Activated CD4-positive, alpha-beta T cell treated with anti-CD3 and anti-CD28 coated beads, Interleukin-10, Interleukin-2, amounts not matched to agents 100 ng/mL and 50 ng/mL, durations not matched to agents 16 hours and 8 hours (primary cell): Measurements from ENCODE around the gene ADAMTS20.
"Not testable (repeated sequence)": the region's sequence is repeated elsewhere in the genome, so short reads cannot be mapped to it uniquely, and the experiment has no call there.

Experiments
- DNase-seq: peaks from one replicate; pipeline ENCODE4 v3.0.0-alpha.2; 2020

ADAMTS20 gene, protein sequence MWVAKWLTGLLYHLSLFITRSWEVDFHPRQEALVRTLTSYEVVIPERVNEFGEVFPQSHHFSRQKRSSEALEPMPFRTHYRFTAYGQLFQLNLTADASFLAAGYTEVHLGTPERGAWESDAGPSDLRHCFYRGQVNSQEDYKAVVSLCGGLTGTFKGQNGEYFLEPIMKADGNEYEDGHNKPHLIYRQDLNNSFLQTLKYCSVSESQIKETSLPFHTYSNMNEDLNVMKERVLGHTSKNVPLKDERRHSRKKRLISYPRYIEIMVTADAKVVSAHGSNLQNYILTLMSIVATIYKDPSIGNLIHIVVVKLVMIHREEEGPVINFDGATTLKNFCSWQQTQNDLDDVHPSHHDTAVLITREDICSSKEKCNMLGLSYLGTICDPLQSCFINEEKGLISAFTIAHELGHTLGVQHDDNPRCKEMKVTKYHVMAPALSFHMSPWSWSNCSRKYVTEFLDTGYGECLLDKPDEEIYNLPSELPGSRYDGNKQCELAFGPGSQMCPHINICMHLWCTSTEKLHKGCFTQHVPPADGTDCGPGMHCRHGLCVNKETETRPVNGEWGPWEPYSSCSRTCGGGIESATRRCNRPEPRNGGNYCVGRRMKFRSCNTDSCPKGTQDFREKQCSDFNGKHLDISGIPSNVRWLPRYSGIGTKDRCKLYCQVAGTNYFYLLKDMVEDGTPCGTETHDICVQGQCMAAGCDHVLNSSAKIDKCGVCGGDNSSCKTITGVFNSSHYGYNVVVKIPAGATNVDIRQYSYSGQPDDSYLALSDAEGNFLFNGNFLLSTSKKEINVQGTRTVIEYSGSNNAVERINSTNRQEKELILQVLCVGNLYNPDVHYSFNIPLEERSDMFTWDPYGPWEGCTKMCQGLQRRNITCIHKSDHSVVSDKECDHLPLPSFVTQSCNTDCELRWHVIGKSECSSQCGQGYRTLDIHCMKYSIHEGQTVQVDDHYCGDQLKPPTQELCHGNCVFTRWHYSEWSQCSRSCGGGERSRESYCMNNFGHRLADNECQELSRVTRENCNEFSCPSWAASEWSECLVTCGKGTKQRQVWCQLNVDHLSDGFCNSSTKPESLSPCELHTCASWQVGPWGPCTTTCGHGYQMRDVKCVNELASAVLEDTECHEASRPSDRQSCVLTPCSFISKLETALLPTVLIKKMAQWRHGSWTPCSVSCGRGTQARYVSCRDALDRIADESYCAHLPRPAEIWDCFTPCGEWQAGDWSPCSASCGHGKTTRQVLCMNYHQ (N-terminal part only)

DNA sequence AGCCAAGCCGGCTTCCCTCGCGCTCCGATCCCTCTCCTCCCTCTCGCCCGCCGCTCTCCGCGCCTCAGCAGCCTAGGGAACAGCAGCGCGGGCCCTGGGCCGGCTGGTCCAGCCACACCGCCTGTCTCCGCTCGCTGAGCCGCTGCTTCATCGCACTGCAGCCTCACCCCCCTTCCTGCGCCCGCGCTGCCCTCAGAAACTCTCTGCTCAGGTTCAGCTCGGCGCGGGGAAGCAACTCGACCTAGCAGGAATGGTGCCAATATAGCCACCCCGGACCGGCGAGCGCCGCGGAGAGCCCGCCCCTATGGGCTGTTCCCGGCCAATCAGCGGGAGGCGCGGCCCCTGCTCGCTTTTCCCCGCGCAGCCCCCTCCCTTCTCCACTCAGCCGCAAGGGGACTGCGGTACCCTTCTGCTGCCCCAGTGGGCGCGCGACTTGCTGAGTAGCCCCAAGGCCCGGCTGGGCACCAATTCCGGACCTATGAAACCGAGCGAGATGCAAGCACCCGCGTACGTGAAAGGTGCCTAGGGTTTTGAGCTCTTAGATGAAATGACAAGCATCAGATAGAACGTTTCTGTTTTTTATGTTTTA, at the start of gene ADAMTS20:
Gene ADAMTS20, minus strand, starts transcription at position 233 of the 589 bp plus-strand sequence. CDS start 282 bp downstream, outside the sequence.
- DNase-seq = no peak

DNA sequence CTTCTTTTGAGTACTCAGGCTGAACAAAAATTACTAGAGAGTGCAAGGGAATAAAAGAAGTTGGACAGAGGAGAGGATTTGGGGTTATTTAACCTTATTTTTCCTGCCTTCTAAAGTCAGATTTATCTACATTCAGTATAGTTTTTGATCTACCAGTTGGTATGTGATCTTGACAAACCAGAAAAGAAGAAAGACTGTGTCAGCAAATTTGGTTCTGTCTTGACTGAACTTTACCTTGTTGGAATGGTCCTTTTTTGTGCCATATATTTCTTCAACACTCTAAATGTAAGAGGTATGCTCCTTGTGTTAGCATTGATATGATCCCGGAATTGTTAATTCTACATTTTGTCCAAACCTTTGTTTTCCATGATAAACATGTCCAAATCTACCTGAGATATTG, 47.7 kb upstream of the ADAMTS20 start:
- no peak for DNase-seq

DNA sequence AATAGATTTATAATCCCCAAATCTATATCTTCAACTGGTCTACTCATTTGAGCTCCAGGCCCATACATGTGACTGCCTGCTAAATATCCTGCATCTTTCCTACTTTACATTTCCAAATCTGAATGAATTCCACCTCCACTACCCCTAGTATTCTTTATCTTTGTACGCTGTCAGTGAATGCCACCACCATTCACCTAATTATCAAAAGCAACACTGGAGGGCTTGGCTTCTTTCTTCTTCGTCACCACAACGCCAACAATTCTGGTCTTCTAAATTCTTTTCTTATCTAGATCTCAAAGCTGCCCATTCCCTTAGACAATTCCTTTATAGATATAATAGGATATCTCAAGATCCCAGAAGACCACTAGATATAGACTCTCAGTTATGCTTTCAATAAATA, 47.1 kb upstream of the ADAMTS20 start:
- DNase-seq = no peak

DNA sequence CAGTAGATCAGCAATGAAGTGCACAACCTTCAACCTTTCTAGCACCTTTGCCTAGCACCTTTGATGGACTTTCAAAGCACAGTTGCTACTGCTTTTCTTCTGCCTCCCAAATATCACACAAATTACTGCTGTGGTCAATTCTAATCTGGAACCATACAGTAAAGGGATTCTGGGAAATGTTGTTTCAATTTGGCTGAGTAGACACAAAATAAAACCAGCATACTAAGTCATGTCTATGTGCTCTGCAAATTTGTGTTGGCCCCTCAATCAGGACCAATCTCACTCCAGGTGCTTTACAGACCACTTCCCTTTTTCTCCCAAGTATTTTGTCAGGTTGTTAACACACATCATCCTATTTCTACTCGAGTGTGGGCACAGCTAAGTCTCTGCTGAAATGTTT, 38.3 kb upstream of the ADAMTS20 start:
- no peak for DNase-seq

DNA sequence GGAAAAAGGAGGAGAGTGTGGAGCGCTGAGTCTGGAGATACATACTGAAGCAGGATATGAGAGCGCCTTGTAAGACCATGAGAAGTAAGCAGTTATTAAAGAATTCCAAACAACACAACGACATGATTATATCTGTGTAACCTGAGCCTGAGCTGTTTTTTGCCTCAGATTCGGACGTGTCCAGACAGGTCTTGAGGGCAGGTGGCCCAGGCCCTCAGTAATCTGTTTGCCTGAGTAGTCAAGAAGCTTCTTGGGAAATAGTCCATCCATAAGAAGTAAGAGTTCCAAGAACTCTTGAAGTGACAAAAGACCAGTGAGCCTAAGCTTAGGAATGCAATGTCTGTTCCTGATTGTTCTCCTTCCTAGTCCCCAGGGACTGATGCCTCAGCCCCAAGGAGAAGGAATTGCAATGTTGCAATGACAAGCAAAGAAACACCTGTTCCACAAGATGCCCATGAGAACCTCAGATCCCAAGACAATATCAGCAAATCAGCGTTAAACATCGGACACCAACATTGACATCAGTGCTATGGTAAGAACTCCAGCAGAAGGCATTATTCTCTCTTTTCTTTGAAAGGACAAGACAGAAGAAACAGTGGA, 34.7 kb upstream of the ADAMTS20 start:
- no peak for DNase-seq

DNA sequence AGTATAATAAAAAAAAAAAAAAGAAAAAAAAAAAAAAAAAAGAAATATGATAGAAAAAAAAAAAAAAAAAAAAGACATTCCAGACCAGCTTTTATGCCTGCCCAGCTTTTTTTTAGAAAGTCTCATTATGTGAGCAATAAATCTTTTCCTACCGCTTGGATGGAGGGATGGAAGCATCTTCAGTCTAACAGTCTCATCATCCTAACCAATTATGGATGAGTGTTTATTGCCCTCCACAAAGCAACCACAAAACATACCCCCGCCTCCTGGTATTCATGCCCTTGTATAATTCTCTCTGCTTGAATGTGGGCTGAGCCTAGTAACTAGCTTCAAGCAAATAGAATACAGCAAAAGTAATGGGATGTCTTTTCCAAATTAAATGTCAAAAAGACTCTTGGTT, 33.7 kb upstream of the ADAMTS20 start:
- no peak for DNase-seq

DNA sequence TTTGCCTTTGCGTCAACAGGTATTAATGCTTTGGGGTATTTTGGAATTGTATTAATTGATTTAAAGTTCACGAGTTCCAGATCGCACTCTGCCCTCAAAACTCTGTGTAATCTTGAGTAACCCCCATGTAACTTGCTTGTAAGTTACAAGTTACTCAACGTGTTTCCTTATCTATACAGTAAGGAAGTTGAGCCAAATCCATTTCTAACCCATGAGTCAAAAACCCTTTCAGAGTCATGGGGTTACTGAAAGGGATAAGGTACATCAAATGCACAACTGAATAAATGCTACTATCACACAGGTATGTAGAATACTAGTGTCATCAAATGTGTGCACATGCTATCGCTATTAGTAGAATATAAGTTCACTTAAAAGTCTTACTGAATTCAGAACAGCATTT, 28.6 kb upstream of the ADAMTS20 start:
- no peak for DNase-seq

DNA sequence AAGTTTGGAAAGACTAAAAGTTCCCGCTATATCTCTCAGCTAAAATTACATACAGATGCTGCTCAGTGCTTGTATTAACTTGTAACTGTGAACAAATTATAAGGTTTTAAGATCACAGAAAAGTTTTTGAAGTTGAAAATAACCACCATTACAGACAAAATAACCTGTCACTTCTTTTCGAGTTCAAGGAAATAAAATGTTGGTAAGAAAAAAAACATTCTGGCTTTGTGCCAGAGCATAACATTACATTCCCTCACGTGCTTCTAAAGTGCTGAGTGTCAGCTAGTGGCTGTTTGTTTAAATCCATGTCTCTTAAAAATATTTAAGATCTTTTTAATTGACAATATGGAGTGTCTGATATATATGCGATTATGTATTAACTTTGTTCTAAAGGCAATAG, 27.2 kb upstream of the ADAMTS20 start:
- DNase-seq = no peak

DNA sequence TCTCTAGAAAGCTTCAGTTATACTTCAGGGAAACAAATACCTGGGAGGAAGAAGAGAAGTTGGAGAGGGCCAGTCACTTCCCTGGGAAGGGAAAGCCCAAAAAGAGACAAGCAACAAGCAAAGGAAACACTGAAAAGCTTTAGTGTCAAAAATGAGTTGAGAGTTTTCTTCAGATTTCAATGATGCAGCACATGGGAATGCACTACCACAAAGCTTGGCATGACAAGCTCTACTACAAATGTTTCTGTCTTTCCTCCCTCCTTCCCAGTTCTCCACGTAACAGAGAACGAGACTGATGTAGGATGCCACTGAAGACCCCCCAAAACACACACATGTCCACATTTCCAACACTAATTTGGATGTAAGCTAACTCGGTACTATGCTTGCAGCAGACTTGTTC, 26.8 kb upstream of the ADAMTS20 start:
- DNase-seq = no peak

DNA sequence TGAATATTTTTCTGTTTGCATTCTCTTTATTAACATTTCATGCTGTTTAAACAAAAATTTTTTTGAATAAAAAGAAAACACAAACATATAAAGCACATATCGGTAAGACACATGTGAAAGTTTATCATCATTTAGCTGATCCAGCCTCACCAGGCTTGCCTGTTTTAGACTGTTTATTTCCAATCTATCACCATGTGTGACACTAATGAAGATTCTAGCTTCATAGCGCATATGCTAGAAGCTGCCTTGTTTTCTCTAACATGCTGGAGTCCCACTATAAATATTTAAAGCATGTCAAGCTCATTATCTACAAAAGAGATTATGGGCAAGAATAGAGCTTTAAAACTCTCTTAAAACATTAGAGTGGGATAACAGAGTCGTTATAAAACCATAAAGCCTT, 25.4 kb upstream of the ADAMTS20 start:
- DNase-seq = no peak

DNA sequence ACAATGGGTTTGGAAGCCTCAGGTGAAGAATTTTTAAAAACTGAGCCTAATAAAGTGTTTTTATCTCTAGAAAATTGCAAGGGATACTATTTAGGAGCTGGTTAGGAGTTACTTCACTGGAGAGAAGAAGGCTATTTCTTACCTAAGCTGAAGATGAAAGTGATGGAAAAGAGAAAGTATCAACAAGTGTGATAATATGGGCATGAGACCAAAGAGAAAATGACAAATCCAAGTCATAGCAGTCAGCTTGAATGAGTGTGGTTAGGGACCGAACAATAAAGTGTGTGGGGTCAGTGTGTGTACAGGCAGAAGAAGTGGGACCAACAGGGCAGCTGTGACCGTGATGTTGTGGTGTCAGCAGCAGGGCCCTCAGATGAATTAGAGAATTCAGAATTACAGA, 24.2 kb upstream of the ADAMTS20 start:
- DNase-seq = no peak

DNA sequence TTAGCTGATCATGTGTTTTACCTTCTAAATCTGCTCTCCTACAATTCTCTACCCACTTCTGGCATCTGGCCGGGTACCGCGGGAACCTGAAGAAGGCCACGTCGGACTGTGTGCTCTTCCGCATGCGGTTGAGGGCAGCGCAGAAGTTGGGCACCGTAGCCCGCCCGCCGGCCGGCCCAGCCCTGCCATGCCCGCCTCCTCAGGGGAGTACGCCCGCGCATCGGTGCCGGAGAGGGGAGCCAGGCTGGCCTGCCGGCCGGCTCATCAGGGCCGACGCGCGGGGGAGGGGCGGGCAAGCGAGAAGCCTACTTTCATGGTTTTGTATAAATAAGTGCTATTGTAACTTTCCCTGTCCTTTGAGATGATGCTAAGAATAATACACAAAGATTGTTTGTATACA, 19.9 kb upstream of the ADAMTS20 start:
- no peak for DNase-seq

DNA sequence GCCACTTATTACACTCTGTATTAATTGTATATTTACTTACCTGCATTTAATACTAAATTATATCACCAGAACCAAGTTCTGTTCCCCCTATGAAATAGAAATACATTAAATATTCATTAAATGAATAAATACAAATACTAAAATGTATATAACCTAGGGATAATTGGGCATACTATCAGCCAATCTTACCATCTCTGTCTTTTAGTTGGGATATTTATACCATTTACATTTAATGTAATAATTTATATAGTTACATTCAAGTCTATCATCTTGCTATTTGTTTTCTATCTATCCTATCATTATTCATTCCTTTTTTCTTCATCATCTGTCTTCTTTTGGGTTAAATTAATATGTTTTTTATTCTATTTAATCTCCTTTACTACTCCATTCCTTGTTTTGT, 4.1 kb upstream of the ADAMTS20 start:
- no peak for DNase-seq

DNA sequence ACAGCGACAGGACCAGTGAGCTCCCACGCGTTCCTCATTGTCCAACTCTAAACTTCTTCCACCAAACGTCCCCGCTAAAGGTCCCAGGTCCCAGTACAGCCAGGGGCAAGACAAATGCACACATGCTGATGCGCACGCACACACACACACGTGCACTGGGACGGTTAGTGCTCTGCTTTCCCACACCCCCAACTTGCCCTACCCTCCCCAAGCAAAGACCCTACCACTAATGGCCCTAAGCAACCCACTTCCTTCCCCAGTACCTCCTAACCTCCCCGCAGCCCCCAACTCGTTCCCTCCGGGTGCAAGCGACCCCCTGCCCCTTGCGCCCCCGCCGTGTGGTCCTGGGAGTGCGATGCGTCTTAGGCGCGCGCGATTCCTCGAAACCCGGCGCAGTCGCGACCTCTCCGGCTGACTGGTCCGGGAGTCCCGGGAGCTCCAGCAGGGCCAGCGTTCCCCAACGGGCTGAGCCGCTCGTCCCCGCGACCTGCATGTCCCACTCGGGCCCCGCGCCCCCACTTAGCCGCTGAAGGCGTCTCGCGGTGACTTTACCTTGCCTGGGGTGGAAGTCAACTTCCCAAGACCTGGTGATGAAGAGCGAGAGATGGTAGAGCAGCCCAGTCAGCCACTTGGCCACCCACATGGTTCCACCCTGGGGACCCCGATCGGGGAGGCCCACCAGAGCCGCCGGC, 578 bp downstream of the ADAMTS20 start:
- no peak for DNase-seq

DNA sequence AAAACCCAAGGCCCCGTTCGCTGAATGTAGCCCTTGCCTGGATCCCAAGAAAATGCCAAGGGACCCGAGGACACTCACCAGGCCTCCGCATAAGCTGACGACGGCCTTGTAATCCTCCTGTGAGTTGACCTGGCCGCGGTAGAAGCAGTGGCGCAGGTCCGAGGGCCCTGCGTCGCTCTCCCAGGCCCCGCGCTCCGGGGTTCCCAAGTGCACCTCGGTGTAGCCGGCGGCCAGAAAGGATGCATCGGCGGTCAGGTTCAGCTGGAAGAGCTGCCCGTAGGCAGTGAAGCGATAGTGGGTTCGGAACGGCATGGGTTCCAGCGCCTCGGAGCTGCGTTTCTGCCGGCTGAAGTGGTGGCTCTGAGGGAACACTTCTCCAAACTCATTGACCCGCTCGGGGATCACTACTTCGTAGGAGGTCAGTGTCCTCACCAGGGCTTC, 1.2 kb downstream of the ADAMTS20 start:
- no peak for DNase-seq

DNA sequence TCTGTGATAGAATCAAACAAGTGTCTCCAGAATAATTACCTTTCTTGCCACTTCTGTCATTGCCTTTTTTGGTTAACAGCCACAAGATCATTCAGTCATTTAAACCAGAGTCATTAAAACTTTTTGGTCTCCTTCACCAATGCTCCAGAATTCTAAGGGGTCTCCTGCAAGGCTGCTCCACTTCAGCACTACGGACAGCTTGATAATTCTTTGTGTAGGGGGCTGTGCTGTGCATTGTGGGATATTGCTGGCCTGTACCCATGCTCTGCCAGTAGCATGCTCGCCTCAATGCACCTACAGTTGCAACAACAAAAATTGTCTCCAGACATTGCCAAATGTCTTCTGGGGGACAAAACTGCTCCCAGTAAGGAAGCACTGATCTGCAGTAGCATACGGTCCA, 7.3 kb downstream of the ADAMTS20 start:
- no peak for DNase-seq

DNA sequence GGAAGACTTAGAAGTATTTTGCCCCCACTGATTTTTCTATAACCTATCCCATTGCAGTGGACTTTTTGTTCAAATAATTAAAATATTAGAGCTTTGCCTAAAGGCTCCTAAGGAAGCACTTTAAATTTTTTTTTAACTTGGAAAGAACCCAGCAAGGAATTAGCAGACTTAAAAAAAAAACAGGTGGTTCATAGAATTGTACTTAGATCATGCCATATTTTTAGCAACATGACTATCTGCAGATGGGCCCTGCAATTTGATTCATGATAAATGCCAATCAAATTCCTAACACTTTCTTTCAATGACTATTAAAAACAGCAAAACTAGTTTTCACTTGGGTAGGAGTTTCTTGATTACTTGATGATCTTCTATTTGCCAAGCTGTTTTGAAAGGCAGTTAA, 11.5 kb downstream of the ADAMTS20 start:
- no peak for DNase-seq

DNA sequence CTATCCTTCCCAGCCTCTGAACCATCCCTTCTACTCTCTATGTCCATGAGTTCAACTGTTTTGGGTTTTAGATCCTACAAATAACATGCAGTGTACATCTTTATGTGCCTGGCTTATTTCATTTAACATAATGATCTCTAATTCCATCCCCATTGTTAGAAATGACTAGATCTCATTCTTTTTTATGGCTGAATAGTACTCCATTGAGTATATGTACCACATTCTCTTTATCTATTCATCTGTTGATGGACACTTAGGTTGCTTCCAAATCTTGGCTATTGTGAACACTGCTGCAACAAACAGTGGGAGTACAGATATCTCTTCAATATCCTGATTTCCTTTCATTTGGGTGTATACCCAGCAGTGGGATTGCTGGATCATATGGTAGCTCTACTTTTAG, 14.3 kb downstream of the ADAMTS20 start:
- DNase-seq = not testable (repeated sequence)

DNA sequence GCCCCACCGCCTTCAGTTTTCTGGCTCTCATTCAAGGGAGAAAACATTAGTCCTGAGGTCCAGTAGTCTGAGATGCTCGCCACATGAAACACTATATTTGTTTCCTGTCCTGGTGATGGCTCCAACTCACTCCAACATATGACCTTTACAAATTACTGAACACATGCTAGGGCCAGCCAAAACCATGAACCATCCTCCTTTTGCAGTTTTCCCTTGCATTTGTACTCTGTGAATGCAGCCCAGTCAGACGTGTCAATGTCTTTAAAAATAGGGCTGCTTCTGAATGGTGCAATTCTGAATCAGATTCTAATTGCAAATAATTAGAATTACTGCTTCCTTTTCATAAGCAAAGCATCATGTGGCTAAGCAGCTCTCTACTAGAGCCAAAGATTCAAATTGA, 36.0 kb downstream of the ADAMTS20 start:
- DNase-seq = no peak

DNA sequence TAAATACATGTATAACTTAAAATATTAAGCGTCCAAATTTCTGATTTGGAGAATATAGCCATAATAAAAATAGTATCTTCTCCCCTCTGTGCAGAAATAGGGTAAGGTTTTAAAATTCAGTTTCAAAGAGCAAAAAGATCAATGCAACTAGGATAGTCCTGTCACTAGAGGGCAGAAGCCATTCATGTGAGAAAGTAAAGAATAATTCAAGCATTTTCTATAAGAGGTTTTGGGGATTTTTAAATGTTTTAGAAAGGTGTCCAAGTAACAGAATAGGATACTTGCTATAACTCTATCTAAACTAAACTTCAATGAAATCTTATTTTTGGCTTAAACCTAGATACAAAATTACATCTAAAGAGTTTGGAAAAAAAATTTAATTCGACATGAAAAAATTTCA, 50.3 kb downstream of the ADAMTS20 start:
- DNase-seq = no peak

DNA sequence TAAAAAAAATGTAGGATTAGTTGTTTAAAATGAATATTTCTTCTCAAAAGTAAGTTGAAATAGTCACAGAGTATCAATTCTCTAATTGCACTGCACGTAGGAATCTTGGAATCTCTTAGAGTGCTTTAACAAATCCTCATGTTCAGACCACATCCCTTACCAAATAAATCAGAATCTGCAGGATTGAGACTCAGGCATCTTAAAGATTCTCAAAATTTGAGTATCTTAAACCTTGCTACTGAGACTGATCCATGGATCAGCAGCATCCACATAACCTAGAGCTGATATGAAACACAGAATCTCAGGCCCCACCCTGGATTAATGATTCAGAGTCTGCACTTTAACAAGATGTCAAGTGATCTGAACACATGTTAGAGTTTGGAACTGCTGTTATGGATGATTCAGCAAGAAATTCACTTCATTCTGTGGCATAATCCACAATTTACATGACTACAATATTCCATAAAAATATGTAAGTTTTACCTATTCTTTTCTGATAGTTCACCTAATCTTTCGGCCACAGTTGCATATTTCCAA, 58.7 kb downstream of the ADAMTS20 start:
- no peak for DNase-seq
